Upper lobe of left lung (tissue), 4 donors: ENCODE data around the gene EXOC3L2.

ENCODE experiments used
- POLR2A ChIP-seq, 4 donors: fragments of 450-650 bp; IDR thresholded peaks; one replicate each; pipeline ENCODE4 v1.5.1; 2016 to 2017; ENCODE audit warnings: antibody characterized with exemption in 4 of 4, mild to moderate bottlenecking in 2 of 4
- POLR2AphosphoS5 ChIP-seq, 2 donors: sonication (generic); formaldehyde crosslinking; IDR thresholded peaks; one replicate each; pipeline ENCODE4 v1.5.1; 2017; ENCODE audit warnings: antibody characterized with exemption in 2 of 2
- TF ChIP-seq, protein P1 (sequence below), 6 experiments: fragments of 450-650 bp in 4 of 6; fragments of 200-600 bp in 2 of 6; sonication (generic) in 2 of 6; IDR thresholded peaks; one replicate each; pipeline ENCODE4 v1.5.1; 2016 to 2019; ENCODE audit warnings: antibody characterized with exemption in 6 of 6

DNA sequence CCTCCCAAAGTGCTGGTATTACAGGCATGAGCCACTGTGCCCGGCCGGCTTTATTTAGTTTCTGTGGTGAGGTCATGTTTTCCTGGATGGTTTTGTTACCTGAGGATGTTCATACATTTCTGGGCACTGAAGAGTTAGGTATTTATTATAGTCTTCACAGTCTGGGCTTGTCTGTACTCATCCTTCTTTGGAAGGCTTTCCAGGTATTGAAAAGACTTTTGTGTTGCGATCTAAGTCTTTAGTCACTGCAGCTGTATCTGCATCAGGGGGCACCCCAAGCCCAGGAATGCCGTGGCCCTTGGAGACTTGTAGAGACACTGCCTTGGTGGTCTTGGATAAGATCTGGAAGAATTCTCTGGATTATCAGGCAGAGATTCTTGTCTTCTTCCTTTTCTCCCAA is 53.8 kb downstream of the EXOC3L2 start:
- TF ChIP-seq, protein P1, sequence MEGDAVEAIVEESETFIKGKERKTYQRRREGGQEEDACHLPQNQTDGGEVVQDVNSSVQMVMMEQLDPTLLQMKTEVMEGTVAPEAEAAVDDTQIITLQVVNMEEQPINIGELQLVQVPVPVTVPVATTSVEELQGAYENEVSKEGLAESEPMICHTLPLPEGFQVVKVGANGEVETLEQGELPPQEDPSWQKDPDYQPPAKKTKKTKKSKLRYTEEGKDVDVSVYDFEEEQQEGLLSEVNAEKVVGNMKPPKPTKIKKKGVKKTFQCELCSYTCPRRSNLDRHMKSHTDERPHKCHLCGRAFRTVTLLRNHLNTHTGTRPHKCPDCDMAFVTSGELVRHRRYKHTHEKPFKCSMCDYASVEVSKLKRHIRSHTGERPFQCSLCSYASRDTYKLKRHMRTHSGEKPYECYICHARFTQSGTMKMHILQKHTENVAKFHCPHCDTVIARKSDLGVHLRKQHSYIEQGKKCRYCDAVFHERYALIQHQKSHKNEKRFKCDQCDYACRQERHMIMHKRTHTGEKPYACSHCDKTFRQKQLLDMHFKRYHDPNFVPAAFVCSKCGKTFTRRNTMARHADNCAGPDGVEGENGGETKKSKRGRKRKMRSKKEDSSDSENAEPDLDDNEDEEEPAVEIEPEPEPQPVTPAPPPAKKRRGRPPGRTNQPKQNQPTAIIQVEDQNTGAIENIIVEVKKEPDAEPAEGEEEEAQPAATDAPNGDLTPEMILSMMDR (IDR thresholded peaks at IDR 0.05), result no peak
- TF ChIP-seq POLR2AphosphoS5 (IDR thresholded peaks at IDR 0.05), result no peak
- no peak for TF ChIP-seq POLR2A (IDR thresholded peaks at IDR 0.05)
